GM18870 (cell line): ENCODE measurements around the gene CPTP.
"Not testable (repeated sequence)": the region's sequence is repeated elsewhere in the genome, so short reads cannot be mapped to it uniquely, and the experiment has no call there.

Experiments used
- ATAC-seq: cut with Tn5 transposase; IDR thresholded peaks from one replicate; pipeline ENCODE4 v1.9.1; 2021; ENCODE audit warnings: moderate library complexity; ENCODE audit not compliant: unreplicated experiment

Gene CPTP

DNA sequence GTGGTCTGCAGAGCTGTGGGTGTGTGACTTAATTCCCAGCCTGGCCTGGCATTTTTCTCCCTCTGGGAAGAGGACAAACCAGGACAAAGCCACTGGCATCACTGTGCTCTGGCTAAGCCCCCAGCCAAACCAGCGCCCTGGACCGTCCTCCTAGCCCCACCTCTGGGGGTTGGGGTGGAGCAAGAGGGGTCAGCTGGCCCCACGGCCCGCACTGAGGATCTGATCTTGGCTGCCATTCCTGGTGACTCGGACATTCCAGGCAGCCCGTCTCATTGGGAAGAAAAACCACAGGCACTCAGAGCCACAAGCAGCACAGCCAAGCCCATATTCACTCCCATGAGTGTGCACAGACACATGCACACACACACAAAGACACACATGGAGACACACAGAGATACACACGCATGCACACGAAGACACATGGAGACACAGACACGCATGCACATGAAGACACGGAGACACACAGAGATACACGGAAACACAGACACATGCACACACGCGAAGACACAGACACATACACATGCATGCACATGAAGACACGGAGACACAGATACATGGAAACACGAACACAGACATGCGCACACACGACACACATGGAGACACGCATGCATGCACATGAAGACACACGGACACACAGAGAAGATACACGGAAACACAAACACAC lies 36.0 kb downstream of the CPTP start:
- no peak for ATAC-seq

DNA sequence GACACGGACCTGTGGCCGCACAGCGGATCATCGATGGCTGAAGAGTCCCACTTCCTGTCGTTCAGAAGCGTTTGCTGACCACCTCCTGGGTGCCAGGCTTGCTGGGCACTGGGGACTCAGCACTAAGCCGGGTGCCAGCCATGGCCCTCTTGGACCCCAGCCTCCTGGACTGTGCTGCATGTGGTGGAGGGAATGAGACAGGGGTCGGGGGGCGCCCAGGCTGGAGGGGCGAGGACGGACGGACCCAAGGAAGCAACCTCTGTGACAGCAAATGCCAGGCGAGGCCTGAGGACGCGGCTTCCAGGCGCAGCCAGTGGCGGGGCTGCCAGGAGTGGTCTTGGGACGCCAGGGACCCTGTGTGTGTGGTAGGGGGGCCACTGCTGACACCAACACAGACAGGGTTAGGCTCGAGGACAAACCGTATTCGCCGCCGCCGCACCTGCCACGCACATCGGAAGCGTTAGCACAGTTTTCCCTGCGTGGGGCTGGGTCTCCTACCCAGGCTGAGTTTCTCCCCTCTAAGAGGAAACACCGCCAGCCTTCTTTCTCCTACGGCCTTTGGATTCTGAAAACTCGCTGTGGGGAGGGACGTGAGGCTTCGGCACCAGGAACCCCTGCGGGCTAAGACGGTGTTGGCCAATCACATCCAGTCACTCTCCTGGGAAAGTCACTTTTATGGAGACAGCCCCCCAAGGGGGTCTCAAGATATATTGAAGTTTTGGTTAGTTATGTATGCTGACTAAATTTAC lies 36.8 kb downstream of the CPTP start:
- ATAC-seq = no peak

DNA sequence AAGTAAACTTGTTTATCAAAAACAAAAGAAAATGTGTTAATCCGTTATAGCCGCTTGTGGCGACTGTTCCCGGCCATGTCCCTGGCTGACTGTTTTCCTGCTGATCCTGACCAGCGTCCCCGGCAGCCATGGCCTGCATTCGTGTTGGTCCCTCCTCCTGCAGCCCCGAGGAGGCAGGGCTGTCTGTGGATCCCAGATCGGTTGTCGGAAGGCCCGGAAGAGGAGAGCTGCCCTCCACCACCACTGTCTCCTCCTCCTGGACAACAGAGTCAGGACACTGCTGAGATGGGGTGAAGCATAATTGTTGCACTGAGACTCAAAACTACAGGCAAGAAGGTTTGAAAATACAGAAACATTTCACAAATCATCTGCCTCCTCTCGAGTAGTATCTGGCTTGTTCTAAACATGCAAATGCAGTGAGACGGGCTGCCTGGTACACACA lies 37.4 kb downstream of the CPTP start:
- ATAC-seq = no peak

DNA sequence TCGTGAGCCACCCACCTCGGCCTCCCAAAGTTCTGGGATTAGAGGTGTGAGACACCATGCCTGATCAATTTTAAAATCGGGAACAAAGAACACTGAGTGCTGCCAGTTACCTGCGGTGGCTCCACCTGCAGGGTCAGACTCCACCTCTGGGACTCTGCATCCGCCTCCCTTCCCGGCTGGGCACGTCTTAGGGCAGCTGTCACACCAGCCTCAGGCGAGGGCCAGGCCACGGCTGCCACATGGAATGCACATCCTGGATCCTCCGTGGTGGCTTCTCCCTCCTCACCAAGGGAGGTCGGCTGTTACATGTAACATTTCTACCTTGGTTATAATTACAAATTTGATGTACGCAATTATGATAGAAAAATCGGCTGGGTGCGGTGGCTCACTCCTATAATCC lies 39.7 kb downstream of the CPTP start:
- ATAC-seq = no peak

DNA sequence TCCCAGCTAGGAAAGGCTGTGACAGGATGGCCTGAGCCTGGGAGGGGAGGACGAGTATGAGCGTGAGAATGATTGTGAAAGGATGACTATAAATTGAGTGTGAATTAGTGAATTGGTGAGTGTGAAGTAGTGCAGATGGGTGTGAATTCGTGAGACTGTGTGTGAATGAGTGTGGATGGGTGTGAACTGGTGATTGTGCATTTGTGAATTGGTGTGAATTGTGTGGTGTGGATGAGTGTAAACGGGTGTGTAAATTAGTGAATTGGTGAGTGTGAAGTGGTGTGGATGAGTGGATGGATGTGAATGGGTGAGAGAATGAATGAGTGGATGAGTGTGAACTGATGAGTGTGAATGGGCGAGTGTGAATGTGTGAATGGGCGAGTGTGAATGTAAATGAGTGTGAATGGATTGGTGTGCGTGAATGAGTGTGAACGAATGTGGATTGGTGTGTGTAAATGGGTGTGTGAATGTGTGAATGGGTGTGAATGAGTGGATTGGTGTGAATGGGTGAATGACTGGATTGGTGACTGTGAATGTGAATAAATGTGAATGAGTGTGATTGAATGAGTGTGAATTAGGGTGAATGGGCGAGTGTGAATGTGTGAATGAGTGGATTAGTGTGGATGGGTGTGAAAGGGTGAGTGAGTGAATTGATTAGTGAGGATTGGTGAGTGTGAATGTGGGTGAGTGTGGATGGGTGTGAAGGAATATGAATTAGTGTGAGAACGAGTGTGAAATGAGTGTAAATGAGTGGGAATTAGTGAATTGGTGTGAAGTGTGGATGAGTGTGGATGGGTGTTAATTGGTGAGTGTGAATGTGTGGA lies 41.5 kb downstream of the CPTP start:
- no peak for ATAC-seq

DNA sequence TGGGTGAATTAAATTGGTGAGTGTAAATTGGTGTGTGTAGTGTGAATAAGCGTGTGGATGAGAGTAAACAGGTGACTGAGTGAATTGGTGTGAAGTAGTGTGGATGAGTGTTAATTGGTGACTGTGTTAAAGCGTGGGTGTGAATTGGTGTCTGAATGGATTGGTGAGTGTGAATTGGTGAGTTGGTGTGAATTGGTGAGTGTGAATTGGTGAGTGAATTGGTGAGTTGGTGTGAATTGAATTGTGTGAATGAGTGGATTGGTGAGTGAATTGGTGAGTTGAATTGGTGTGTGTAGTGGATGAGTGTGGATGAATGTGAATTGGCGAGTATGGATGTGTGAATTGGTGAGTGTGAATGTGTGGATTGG lies 42.1 kb downstream of the CPTP start:
- ATAC-seq = no peak

DNA sequence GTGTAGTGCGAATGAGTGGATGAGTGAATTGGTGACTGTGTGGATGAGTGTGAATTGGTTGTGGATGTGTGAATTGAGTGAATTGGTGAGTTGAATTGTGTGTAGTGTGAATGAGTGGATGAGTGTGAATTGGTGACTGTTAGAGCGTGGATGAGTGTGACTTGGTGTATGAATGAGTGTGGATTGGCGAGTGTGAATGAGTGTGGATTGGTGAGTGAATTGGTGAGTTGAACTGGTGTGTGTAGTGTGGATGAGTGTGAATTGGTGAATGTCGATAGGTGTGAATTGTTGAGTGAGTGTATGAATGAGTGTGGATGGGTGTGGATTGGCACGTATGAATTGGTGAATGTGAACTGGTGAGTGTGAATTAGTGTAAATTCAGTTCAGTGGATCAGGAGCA lies 42.7 kb downstream of the CPTP start:
- ATAC-seq = no peak

DNA sequence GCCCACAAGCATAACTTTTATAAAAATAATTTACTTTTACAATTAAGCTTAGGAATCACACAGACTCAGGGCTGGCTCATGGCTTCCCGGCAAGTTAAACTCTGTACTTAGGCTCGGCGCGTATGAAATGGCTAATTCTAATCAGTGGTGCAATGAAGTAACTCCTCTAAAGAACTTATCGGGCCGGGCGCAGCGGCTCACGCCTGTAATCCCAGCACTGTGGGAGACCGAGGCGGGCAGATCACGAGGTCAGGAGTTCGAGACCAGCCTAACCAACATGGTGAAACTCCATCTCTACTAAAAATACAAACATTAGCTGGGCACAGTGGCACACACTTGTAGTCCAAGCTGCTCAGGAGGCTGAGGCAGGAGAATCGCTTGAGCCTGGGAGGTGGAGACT lies 45.5 kb downstream of the CPTP start:
- not testable (repeated sequence) for ATAC-seq

DNA sequence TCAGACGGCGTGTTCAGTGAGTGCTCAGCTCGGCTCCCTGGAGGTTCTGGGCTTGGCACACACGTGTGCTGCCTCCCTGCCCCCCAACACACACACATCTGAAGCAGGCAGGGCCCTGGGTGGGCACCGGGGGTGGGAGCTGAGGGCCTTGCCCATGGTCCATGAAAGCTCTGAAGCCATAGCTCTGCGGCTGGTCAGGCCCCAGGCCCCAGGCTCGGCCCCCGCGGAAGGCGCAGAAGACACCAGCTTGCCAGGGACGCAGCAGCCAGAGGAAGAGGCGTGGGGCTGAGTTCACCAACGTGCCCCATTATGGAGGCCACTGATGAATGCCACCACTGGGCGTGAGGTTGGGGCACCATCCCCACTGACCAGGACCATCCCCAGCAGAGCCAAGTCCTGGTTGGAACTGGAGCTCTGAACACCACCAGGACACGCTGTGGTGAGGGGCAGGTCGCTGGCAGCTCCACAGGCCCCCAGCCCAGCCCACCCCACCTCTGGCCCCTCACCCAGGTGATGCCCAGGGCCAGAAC lies 46.2 kb downstream of the CPTP start:
- no peak for ATAC-seq

DNA sequence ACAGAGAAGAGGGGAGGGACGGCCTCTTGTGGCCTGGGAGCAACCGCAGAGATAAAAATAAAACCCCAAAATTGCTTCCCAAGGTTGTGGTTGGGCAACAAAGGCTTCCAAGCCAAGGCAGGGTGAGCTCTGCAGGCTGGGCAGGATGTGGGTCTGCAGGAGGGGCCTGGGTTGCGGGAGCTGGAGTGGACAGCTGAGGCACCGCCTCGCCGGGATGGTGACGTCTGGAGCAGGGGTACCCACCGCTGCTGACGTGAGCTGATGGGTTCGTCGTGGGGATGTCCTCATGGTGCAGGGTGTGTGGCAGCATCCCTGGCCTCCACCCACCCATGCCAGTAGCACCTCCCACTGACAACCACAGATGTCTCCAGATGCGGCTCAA lies 46.8 kb downstream of the CPTP start:
- no peak for ATAC-seq

DNA sequence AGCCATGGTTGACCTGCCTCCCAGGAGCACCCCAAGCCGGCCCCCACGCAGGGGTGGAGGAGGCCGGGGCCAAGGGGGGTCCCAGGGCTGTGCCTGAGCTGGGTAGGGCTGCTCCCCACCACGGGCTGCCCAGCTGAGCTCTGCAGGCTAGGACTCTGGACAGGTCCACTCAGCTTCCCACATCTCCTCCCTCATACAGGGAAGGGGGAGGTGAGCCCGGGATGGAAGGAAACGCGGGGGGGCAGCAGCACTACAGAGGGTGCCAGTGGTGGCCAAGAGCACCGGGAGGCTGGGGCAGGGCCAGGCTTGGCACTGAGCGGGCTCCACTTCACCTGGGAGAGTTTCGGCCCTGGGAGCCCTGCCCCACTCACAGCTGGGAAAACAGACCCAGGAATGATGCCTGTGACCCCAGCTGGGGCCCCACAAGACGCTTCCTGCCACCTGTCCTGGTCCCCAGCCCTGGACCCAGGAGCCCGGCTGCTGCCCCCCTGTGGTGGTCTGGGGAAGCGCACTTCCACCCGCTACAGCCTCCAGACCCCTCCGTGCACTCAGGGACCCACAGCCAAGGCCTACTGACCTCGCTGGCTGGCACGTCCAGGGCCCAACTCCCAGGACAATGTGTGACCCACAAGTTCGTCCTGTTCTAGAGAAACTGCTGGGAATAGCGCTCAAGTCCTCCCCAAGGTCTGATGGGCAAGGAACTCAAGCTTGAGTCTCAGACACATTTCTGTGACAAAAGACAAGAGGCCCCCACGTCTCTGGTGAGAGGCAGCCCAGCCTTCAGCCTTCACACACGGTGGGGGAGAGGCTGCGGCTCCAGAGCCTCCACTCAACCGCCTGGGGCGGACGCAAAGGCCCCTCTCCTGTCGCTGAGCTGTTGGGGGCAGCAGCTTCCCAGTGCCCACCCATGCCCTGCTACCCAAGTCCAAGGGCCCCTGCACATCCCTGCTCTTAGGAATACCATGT lies 47.4 kb downstream of the CPTP start:
- no peak for ATAC-seq

DNA sequence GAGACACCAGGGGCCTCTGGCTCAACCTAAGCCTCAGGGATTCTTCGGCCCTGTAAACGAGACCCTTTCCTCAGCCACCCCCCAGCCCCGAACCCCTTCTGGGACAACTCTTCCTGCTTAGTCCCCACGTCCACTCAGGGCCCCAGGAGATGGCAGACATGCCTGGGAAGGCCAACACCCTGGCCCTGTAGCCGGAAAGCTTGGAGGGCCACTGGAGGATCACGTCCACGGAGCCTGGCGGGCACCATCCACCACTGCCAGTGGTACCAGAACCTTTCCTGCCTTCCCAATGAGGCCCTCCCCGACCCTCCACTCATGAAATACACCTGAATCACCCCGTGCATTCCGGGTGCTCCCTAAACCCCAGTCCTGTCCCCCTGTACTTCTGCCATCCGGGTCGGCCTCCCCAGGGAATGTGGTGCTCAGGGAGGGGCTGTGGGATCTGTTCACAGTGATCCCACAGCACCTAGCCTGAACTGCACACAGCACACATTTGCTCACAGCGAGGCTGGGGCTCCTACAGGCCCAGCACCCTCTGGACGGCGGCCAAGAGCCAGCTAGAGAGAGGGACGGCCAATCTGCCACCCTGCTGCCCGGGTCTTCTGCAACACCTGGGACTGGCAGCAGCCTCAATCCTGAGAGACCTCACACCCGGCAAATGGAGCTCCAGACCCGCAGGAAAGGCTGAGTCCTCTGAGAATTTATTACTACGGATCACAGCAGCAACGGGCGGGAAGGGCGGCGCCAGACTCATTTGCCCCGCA lies 48.6 kb downstream of the CPTP start:
- no peak for ATAC-seq

DNA sequence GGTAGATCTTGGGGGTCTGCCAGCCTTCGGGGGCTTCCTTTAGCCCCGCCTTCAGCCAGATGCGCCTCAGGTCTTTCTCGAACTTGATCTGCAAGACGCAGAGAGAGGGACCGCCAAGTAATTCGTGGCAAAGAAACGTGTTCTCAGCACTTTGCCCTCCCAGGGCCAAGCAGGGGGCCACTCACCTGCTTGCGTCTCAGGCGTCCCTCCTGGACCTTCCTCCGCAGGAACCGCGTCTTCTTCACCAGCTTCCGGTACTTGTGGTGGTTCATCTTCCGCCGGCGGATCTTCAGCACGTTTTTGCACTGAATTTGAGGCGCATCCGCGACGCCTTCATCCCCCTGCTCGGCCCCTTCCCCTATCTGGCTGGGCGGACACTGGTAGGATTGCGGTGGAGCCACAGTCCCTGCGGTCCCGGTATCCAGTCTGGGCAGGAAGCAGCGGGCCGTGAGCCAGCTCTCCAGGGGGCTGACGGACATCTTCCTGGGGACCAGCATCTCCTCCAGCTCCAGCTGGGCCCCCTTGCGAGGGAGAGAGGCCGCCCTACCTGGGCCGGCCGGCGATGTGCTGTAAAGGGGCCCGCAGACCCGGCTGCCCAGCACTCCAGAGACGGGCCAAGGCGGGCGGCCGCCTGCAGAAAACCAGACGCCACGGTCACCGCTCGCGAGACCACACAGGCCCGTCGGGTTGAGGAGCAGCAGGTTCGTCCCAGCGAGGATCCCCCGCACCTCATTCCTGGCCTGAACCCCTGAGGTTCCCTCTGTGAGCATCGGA lies 49.4 kb downstream of the CPTP start:
- no peak for ATAC-seq

DNA sequence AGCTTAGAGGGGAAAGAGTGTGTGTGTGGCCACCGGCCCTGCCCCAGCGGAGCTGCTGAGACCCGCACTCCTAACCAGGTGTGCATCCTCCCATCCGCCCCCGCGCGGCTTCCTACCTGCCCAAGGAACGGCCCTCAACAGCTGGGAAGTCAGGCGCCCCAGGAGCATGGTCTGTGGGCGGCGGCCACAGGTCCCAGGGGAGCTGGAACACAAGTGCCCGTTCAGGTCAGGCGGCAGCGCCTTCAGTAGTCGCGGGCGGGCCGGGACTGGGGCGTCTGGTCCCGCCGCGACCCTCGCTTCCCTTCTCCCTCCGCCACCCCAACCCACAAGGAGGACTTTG lies 50.0 kb downstream of the CPTP start:
- no peak for ATAC-seq

DNA sequence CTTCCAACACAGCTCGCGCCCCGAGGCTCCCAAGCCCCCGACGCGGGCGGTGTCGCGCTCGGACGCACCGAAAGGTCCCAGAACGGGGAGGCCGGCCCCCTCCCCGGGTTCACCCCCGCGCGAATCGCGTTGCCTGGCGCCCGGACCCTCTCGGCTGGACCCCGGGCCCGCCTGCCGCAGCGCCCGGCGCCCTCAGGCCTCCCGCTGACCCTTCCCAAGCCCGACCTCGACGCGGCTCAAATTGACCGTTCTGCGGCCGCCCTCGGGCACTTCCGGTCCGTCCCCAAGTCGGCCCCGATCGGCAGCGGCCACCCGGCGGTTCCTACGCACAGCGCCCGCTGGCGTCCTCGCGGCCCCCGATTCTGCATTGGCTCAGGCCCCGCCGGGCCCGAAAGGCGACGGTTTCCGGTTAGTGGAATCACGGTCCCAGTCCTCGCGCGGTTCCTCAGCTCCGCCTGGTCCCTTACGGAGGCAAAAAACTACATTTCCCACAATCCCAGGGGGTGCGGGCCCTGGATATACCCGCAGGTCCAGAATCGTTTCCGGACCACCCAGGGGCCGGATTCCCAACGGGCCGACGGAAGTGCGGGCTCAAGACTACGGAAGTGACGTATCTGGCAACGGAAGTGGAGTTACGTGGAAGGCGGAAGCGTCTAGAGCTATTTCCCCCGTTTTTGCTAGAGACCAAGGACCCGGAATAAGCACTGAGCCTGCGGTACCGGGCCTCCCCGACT lies 50.5 kb downstream of the CPTP start, which contains the start of gene AURKAIP1:
Gene AURKAIP1 (minus strand): TSS at position 279 of the 734 bp plus-strand sequence. CDS start 451 bp downstream, outside the sequence.
- ATAC-seq = peak; percentile 89

DNA sequence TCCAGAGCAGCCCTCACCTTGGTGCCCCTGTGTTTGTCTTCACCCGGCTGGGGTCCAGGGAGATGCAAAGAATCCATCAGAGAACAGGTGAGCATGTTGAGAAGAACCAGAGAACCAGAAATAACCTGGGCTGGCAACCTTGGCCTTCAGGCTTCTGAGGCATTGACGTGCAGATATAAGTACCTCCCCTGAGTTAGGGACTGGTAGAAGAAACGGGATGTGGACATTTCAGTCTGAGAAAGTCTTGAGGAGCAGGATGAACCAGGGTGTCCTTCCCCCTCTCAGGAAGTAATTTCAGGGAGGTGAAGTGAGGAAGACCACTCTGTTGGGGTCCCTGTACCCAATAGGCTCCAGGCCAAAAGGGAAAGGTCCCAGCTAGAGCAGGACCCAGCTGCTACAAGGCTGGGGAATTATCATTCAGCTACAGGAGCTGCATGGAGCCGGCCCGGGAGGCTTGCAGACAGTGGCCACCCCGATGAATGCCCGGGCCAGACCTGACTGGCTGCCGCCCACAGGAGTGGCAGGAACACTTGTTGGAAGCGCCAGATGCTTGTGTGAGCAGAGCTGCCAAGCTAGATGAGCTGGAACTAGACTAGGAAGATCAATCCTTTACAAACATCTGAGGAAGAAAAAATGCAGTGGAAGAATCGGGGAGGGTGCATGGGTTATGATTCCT lies 52.1 kb downstream of the CPTP start:
- ATAC-seq = no peak

DNA sequence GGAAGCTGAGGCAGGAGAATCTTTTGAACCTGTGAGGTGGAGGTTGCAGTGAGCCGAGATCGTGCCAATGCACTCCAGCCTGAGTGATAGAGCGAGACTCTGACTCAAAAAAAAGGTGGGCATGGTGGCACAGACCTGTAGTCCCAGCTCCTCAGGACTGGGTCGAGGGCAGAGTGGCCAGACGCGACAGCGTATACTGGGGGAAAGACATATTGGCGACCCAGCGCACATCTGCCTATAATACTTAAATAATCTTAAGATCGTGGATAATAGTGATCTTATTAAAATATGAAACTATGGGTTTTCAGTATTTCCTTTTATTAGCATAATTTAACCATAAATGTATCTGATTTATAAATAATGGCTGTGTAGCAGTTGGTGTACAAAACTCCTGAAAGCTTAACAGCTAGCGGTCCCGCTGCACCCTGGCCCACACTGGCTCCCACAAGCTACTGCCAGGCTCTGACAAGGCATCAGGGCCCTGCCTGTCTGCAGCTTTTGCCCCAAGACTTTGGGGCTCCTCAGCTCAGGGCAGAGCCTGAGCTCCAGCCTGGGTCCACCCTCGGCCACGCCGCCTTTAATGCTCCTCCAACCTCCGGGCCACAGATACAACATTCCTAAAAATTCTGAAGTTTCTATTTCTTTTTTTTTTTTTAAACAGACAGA lies 53.1 kb downstream of the CPTP start:
- no peak for ATAC-seq
